Keratinocyte (primary cell): ENCODE data around the gene GSTO2. TPM values are rescaled to one million over a fixed set of nuclear protein-coding genes. Genes with fewer than 3 reads are reported as not detected.

ENCODE experiments used
- DNase-seq: peaks from one replicate; pipeline ENCODE4 v3.0.0-alpha.2; 2011; ENCODE audit warnings: low read depth, missing footprints, low spot score
- FAIRE-seq: peaks from 2 replicates; lab custom pipeline; 2011; peaks lifted over from hg19 to GRCh38; lab: Jason Lieb, UNC
- H2AFZ ChIP-seq: 2 replicates; pipeline ENCODE4 v1.6.0; 2012; ENCODE audit warnings: low read length, control low read depth, inconsistent platforms; ENCODE audit not compliant: control insufficient read depth
- H3K27ac ChIP-seq: 2 replicates; pipeline ENCODE4 v1.5.1; 2011; ENCODE audit warnings: low read length; ENCODE audit not compliant: control insufficient read depth, insufficient read depth
- H3K27me3 ChIP-seq: 3 replicates; pipeline ENCODE4 v1.6.0; 2011; ENCODE audit warnings: low read length; ENCODE audit not compliant: control insufficient read depth, insufficient read depth; ENCODE audit errors: extremely low read depth
- H3K36me3 ChIP-seq, 2 experiments: 2 replicates in 1 of 2; 3 replicates in 1 of 2; pipeline ENCODE4 v1.5.1; 2011; ENCODE audit warnings: low read length in 2 of 2, mild to moderate bottlenecking in 1 of 2; ENCODE audit not compliant: control insufficient read depth in 2 of 2, insufficient read depth in 2 of 2; ENCODE audit errors: extremely low read depth in 1 of 2
- H3K4me1 ChIP-seq: 3 replicates; pipeline ENCODE4 v1.5.1; 2011; ENCODE audit warnings: low read length; ENCODE audit not compliant: control insufficient read depth, insufficient read depth; ENCODE audit errors: extremely low read depth
- H3K4me2 ChIP-seq: 3 replicates; pipeline ENCODE4 v1.6.0; 2011; ENCODE audit warnings: low read depth, low read length; ENCODE audit not compliant: control insufficient read depth, insufficient read depth; ENCODE audit errors: extremely low read depth
- H3K4me3 ChIP-seq, 3 experiments: fragments of 200-600 bp in 1 of 3; sonication (generic) in 1 of 3; 2 replicates in 2 of 3; 3 replicates in 1 of 3; pipeline ENCODE4 v1.5.1; 2011 to 2016; ENCODE audit warnings: low read length in 3 of 3, mild to moderate bottlenecking in 3 of 3, control low read depth in 2 of 3, inconsistent platforms in 1 of 3, low read depth in 1 of 3, mixed read lengths in 1 of 3, mixed run types in 1 of 3, moderate library complexity in 1 of 3; ENCODE audit not compliant: control insufficient read depth in 2 of 3, insufficient read depth in 2 of 3; ENCODE audit errors: extremely low read depth in 1 of 3
- H3K79me2 ChIP-seq: 2 replicates; pipeline ENCODE4 v1.6.0; 2012; ENCODE audit warnings: low read length; ENCODE audit not compliant: control insufficient read depth, insufficient read depth
- H3K9ac ChIP-seq: 3 replicates; pipeline ENCODE4 v1.6.0; 2011; ENCODE audit warnings: low read length; ENCODE audit not compliant: control insufficient read depth, insufficient read depth; ENCODE audit errors: extremely low read depth
- H3K9me1 ChIP-seq: 3 replicates; pipeline ENCODE4 v1.6.0; 2011; ENCODE audit warnings: low read length; ENCODE audit not compliant: control insufficient read depth, insufficient read depth; ENCODE audit errors: extremely low read depth
- H3K9me3 ChIP-seq: 2 replicates; pipeline ENCODE4 v1.5.1; 2012; ENCODE audit warnings: low read depth, low read length; ENCODE audit not compliant: control insufficient read depth
- H4K20me1 ChIP-seq: 3 replicates; pipeline ENCODE4 v1.6.0; 2011; ENCODE audit warnings: low read length; ENCODE audit not compliant: control insufficient read depth, insufficient read depth; ENCODE audit errors: extremely low read depth
- EZH2 ChIP-seq: IDR thresholded peaks from one replicate; pipeline ENCODE4 v1.6.1; 2012; ENCODE audit warnings: inconsistent platforms, mild to moderate bottlenecking, low read length, moderate library complexity
- dilution Hi-C: fragments of 300-500 bp; cut with MboI; formaldehyde crosslinking; loops from one replicate; pipeline ENCODE4 v1.7.0; 2020; ENCODE audit warnings: low sequenced_read_pairs; ENCODE audit not compliant: extremely low pct_ligation_motif_present
- polyA plus RNA-seq, 5 experiments: library from polyadenylated mRNA; depleted of rRNA in 3 of 5; stranded (reverse) in 3 of 5; stranded (forward) in 1 of 5; unstranded in 1 of 5; fragments of >200 nt; gene quantifications; 1 replicate in 1 of 5; 2 replicates in 3 of 5; 3 replicates in 1 of 5; pipeline versions ENCODE4 v1.2.1 to v1.2.3, GENCODE V29; 2011 to 2012; ENCODE audit warnings: missing spikeins in 2 of 5, low read depth in 1 of 5, low replicate concordance in 1 of 5
- TF ChIP-seq, protein P1 (sequence below), 3 experiments: IDR thresholded peaks in 1 of 3; conservative IDR thresholded peaks in 1 of 3; optimal IDR thresholded peaks in 1 of 3; 2 replicates in 2 of 3; 3 replicates in 1 of 3; pipeline versions ENCODE3 to v1.5.1; 2011; ENCODE audit warnings: low read length in 3 of 3, mild to moderate bottlenecking in 3 of 3, moderate library complexity in 2 of 3, control low read depth in 1 of 3, inconsistent platforms in 1 of 3; ENCODE audit not compliant: insufficient read depth in 2 of 3; ENCODE audit errors: extremely low read depth in 1 of 3

The GSTO2 gene
- polyA plus RNA-seq, 1 donor (not counting 4 experiments of a cell fraction or from before 2014, with no cell fraction given) = 56.9 TPM

GRCh38 chr10:104333728-104334373 lies 64.9 kb downstream of the GSTO2 start:
- Histone ChIP-seq H3K79me2 (peaks cover 71% of the 10 kb centered on the region), H3K27ac (no peak overlapping the region), H3K36me3 (peaks cover 0 to 12% of the 10 kb centered on the region in 2 experiments), H2AFZ (no peak overlapping the region), H3K4me2 (no peak overlapping the region), H3K27me3 (no peaks in the 10 kb centered on the region), H4K20me1 (no peaks in the 10 kb centered on the region), H3K9me1 (peaks cover 7% of the 10 kb centered on the region), H3K4me3 (no peak overlapping the region), H3K4me1 (peaks cover 59% of the 10 kb centered on the region), H3K9me3 (no peaks in the 10 kb centered on the region), H3K9ac (no peak overlapping the region)
- dilution Hi-C loops = no loop called here
- no peak for TF ChIP-seq EZH2
- TF ChIP-seq, protein P1, sequence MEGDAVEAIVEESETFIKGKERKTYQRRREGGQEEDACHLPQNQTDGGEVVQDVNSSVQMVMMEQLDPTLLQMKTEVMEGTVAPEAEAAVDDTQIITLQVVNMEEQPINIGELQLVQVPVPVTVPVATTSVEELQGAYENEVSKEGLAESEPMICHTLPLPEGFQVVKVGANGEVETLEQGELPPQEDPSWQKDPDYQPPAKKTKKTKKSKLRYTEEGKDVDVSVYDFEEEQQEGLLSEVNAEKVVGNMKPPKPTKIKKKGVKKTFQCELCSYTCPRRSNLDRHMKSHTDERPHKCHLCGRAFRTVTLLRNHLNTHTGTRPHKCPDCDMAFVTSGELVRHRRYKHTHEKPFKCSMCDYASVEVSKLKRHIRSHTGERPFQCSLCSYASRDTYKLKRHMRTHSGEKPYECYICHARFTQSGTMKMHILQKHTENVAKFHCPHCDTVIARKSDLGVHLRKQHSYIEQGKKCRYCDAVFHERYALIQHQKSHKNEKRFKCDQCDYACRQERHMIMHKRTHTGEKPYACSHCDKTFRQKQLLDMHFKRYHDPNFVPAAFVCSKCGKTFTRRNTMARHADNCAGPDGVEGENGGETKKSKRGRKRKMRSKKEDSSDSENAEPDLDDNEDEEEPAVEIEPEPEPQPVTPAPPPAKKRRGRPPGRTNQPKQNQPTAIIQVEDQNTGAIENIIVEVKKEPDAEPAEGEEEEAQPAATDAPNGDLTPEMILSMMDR (optimal IDR thresholded peaks at IDR 0.05 in 1 of 3, IDR thresholded peaks at IDR 0.05 in 1 of 3, conservative IDR thresholded peaks at IDR 0.05 in 1 of 3; ENCODE audit: extremely low read depth in 1 of 3, insufficient read depth in 2 of 3, low read length in 3 of 3) = no peak
- no peak for FAIRE-seq
- DNase-seq = no peak

- H4K20me1 ChIP-seq = no peaks in the 10 kb centered on the region
- H2AFZ ChIP-seq = no peak overlapping the region
- no peaks in the 10 kb centered on the region for H3K9me3 ChIP-seq
- peak overlapping the region; percentile 3 for H3K9ac ChIP-seq
- FAIRE-seq (no peak), DNase-seq (no peak)
- no peak overlapping the region for H3K4me3 ChIP-seq
- TF ChIP-seq, protein P1 (optimal IDR thresholded peaks at IDR 0.05 in 1 of 3, IDR thresholded peaks at IDR 0.05 in 1 of 3, conservative IDR thresholded peaks at IDR 0.05 in 1 of 3; ENCODE audit: extremely low read depth in 1 of 3, insufficient read depth in 2 of 3, low read length in 3 of 3) = no peak
- TF ChIP-seq EZH2 = no peak
- peak overlapping the region; percentile 77 for H3K4me2 ChIP-seq
- H3K4me1 ChIP-seq = peaks cover 59% of the 10 kb centered on the region
- peaks cover 71% of the 10 kb centered on the region for H3K79me2 ChIP-seq
- peak overlapping the region; percentile 69 for H3K27ac ChIP-seq
- no peaks in the 10 kb centered on the region for H3K27me3 ChIP-seq
- peaks cover 7% of the 10 kb centered on the region for H3K9me1 ChIP-seq
- dilution Hi-C loops = no loop called here
- H3K36me3 ChIP-seq = peaks cover 0 to 12% of the 10 kb centered on the region in 2 experiments
These were observed 65.6 kb downstream of the GSTO2 start for GRCh38 chr10:104334561-104334960.
